HL-60 (cell line): Measurements from ENCODE around the gene N4BP2L2.
A peak's percentile ranks its signal among the peaks of the same experiment; 100 is the strongest.

Experiments
- CTCF ChIP-seq: IDR thresholded peaks from one replicate; pipeline ENCODE4 v1.5.1; 2011; ENCODE audit warnings: low read length, control low read depth, inconsistent platforms; ENCODE audit not compliant: insufficient read depth
- GABPA ChIP-seq: IDR thresholded peaks from 2 replicates; pipeline ENCODE4 v1.6.1; 2012; ENCODE audit warnings: low read depth
- POLR2AphosphoS5 ChIP-seq: IDR thresholded peaks from 2 replicates; pipeline ENCODE4 v1.6.1; 2012; ENCODE audit warnings: low read depth
- REST ChIP-seq: IDR thresholded peaks from 2 replicates; pipeline ENCODE4 v1.6.1; 2012; ENCODE audit warnings: low read depth; ENCODE audit not compliant: insufficient replicate concordance
- SPI1 ChIP-seq: IDR thresholded peaks from 2 replicates; pipeline ENCODE4 v1.6.1; 2012; ENCODE audit warnings: low read depth, mild to moderate bottlenecking, borderline replicate concordance

GRCh38 chr13:32446773-32447465, 91.7 kb downstream of the N4BP2L2 start:
- no peak for TF ChIP-seq CTCF
- no peak for TF ChIP-seq POLR2AphosphoS5
- no peak for TF ChIP-seq REST
- TF ChIP-seq GABPA: no peak
- TF ChIP-seq SPI1: peak; percentile 56; the same call in 1 of the 2 replicates
